Breast epithelium (tissue), 4 donors: ENCODE results near the gene SH2D2A. TPM values are rescaled to one million over a fixed set of nuclear protein-coding genes. Genes with fewer than 3 reads are reported as not detected.

Source experiments
- DNase-seq, 2 donors: peaks; one replicate each; pipeline ENCODE4 v3.0.0-alpha.2; 2019; ENCODE audit warnings: low spot score in 2 of 2
- H3K27ac ChIP-seq, 2 donors: fragments of 200-600 bp; sonication (generic) in 1 of 2; one replicate each; pipeline ENCODE4 v1.5.1; 2016 to 2019; ENCODE audit warnings: mild to moderate bottlenecking in 1 of 2
- H3K27me3 ChIP-seq, 2 donors: fragments of 200-600 bp; sonication (generic) in 1 of 2; one replicate each; pipeline versions ENCODE4 v1.5.1 to v1.6.0; 2017 to 2019; ENCODE audit warnings: control low read depth in 1 of 2, mild to moderate bottlenecking in 1 of 2
- H3K36me3 ChIP-seq: fragments of 200-600 bp; one replicate; pipeline ENCODE4 v1.5.1; 2019
- H3K4me1 ChIP-seq, 2 donors: fragments of 200-600 bp; sonication (generic); one replicate each; pipeline ENCODE4 v1.5.1; 2016 to 2019; ENCODE audit warnings: control low read depth in 1 of 2
- H3K4me3 ChIP-seq, 3 donors: fragments of 200-600 bp; sonication (generic); 1 replicate in 2 of 3; 2 replicates in 1 of 3; pipeline ENCODE4 v1.5.1; 2016 to 2019; ENCODE audit warnings: mild to moderate bottlenecking in 3 of 3, moderate library complexity in 2 of 3
- H3K9me3 ChIP-seq, 2 donors: fragments of 200-600 bp; sonication (generic) in 1 of 2; one replicate each; pipeline ENCODE4 v1.5.1; 2016 to 2019; ENCODE audit warnings: control low read depth in 1 of 2
- CTCF ChIP-seq, 3 donors: fragments of 450-650 bp; IDR thresholded peaks; one replicate each; pipeline ENCODE4 v1.5.1; 2016 to 2017; ENCODE audit warnings: antibody characterized with exemption in 3 of 3, mild to moderate bottlenecking in 3 of 3, moderate library complexity in 3 of 3
- POLR2A ChIP-seq: fragments of 450-650 bp; IDR thresholded peaks from one replicate; pipeline ENCODE4 v1.6.1; 2016; ENCODE audit warnings: antibody characterized with exemption, mild to moderate bottlenecking, moderate library complexity
- POLR2AphosphoS5 ChIP-seq, 3 donors: sonication (generic); formaldehyde crosslinking; IDR thresholded peaks; one replicate each; pipeline ENCODE4 v1.6.1; 2017; ENCODE audit warnings: antibody characterized with exemption in 3 of 3
- intact Hi-C: fragments of 100-400 bp; cut with DNase I; formaldehyde crosslinking; loops from one replicate; pipeline ENCODE4 v1.15.1; 2023; ENCODE audit warnings: low total_unique reads
- total RNA-seq, 3 donors: library from RNA; depleted of rRNA; stranded (reverse); fragments of >200 nt; gene quantifications; one replicate each; pipeline ENCODE4 v1.1.0, GENCODE V29; 2016

Gene SH2D2A
- total RNA-seq, 3 donors from 2014 or later, result 4.6 to 5.4 TPM; not detected in 1

- H3K4me3 ChIP-seq, result no peak overlapping the region
- peaks cover 0 to 6% of the 10 kb centered on the region in 2 donors for H3K4me1 ChIP-seq
- no peaks in the 10 kb centered on the region for H3K27me3 ChIP-seq
- no peak overlapping the region for H3K27ac ChIP-seq
- DNase-seq, result no peak
- intact Hi-C loops, result no loop called here
- TF ChIP-seq CTCF (IDR thresholded peaks at IDR 0.05) (no peak), POLR2A (no peak), POLR2AphosphoS5 (IDR thresholded peaks at IDR 0.05) (no peak)
- H3K36me3 ChIP-seq, result no peaks in the 10 kb centered on the region
- H3K9me3 ChIP-seq, result no peaks in the 10 kb centered on the region
Measured at GRCh38 chr1:156775799-156776198, 40.8 kb downstream of the SH2D2A start.

GRCh38 chr1:156773607-156774006 is 43.0 kb downstream of the SH2D2A start:
- H3K9me3 ChIP-seq, result no peaks in the 10 kb centered on the region
- TF ChIP-seq POLR2A (no peak), POLR2AphosphoS5 (IDR thresholded peaks at IDR 0.05) (no peak), CTCF (IDR thresholded peaks at IDR 0.05) (no peak)
- peaks cover 0 to 16% of the 10 kb centered on the region in 2 donors for H3K4me1 ChIP-seq
- intact Hi-C loops, result no loop called here
- H3K27ac ChIP-seq, result peak overlapping the region in 1 of 2 donors; percentile 27
- H3K27me3 ChIP-seq, result no peaks in the 10 kb centered on the region
- H3K36me3 ChIP-seq, result no peaks in the 10 kb centered on the region
- no peak for DNase-seq
- no peak overlapping the region for H3K4me3 ChIP-seq

GRCh38 chr1:156772728-156773497 is 43.7 kb downstream of the SH2D2A start:
- no peak for TF ChIP-seq POLR2AphosphoS5 (IDR thresholded peaks at IDR 0.05)
- TF ChIP-seq CTCF (IDR thresholded peaks at IDR 0.05), result no peak
- no peak for TF ChIP-seq POLR2A
- intact Hi-C loops, result no loop called here
- peaks cover 0 to 18% of the 10 kb centered on the region in 2 donors for H3K4me1 ChIP-seq

GRCh38 chr1:156772222-156772621 is 44.4 kb downstream of the SH2D2A start:
- Histone ChIP-seq H3K4me1 (peaks cover 0 to 13% of the 10 kb centered on the region in 2 donors), H3K4me3 (no peak overlapping the region), H3K27me3 (no peaks in the 10 kb centered on the region), H3K36me3 (no peaks in the 10 kb centered on the region), H3K9me3 (no peaks in the 10 kb centered on the region), H3K27ac (no peak overlapping the region)
- no peak for TF ChIP-seq POLR2A
- TF ChIP-seq POLR2AphosphoS5 (IDR thresholded peaks at IDR 0.05), result no peak
- TF ChIP-seq CTCF (IDR thresholded peaks at IDR 0.05), result no peak
- intact Hi-C loops, result no loop called here
- DNase-seq, result no peak

More at GRCh38 chr1:156772728-156773497, 43.7 kb downstream of the SH2D2A start:
- Histone ChIP-seq H3K27me3 (no peaks in the 10 kb centered on the region), H3K4me3 (no peak overlapping the region), H3K27ac (peak overlapping the region; percentile 2 to 27), H3K9me3 (no peaks in the 10 kb centered on the region), H3K36me3 (no peaks in the 10 kb centered on the region)
- no peak for DNase-seq

- DNase-seq, result no peak
- TF ChIP-seq POLR2A, result no peak
- TF ChIP-seq CTCF (IDR thresholded peaks at IDR 0.05), result no peak
- no peak for TF ChIP-seq POLR2AphosphoS5 (IDR thresholded peaks at IDR 0.05)
- H3K27ac ChIP-seq, result peak overlapping the region; percentile 92 to 96
- no peaks in the 10 kb centered on the region for H3K36me3 ChIP-seq
- H3K9me3 ChIP-seq, result no peaks in the 10 kb centered on the region
- peaks cover 0 to 12% of the 10 kb centered on the region in 2 donors for H3K4me1 ChIP-seq
- peak overlapping the region; percentile 86 to 98 (median 95) for H3K4me3 ChIP-seq
- intact Hi-C loops, result no loop called here
- no peaks in the 10 kb centered on the region for H3K27me3 ChIP-seq
Measured at GRCh38 chr1:156768610-156769295, 47.9 kb downstream of the SH2D2A start.
